Measurements from ENCODE around the gene ARL3.

ARL3 gene

GRCh38 chr10:102714621-102715455 lies 641 bp upstream of the ARL3 start, which contains the start of gene SFXN2:
Gene SFXN2, plus strand, starts transcription at chr10:102714636. Its CDS starts 12,001 bp downstream, at chr10:102726637.
- peak; percentile 27 for ATAC-seq
- TF ChIP-seq ZFP3 (CRISPR knock-in tag; IDR thresholded peaks at IDR 0.05) (no peak), TCF4 (CRISPR knock-in tag; IDR thresholded peaks at IDR 0.05; ENCODE audit: borderline replicate concordance) (no peak), SNAI2 (CRISPR knock-in tag; IDR thresholded peaks at IDR 0.05) (no peak), ZNF70 (CRISPR knock-in tag; IDR thresholded peaks at IDR 0.05) (no peak), OSR1 (CRISPR knock-in tag; IDR thresholded peaks at IDR 0.05) (no peak), ARNTL (CRISPR knock-in tag; IDR thresholded peaks at IDR 0.05; ENCODE audit: borderline replicate concordance, low read depth) (no peak), GLIS3 (CRISPR knock-in tag; IDR thresholded peaks at IDR 0.05) (no peak), TSHZ2 (CRISPR knock-in tag; IDR thresholded peaks at IDR 0.05) (no peak), ZFP30 (CRISPR knock-in tag; IDR thresholded peaks at IDR 0.05) (no peak), ESRRG (CRISPR knock-in tag; IDR thresholded peaks at IDR 0.05) (no peak), TOX (CRISPR knock-in tag; IDR thresholded peaks at IDR 0.05; ENCODE audit: borderline replicate concordance) (no peak), POU6F1 (CRISPR knock-in tag; IDR thresholded peaks at IDR 0.05; ENCODE audit: borderline replicate concordance, low read depth) (no peak), ISL1 (CRISPR knock-in tag; IDR thresholded peaks at IDR 0.05) (no peak), BACH2 (CRISPR knock-in tag; IDR thresholded peaks at IDR 0.05; ENCODE audit: borderline replicate concordance) (no peak), CSDC2 (CRISPR knock-in tag; IDR thresholded peaks at IDR 0.05) (no peak), ZC3H10 (CRISPR knock-in tag; IDR thresholded peaks at IDR 0.05) (no peak), PPARA (CRISPR knock-in tag; IDR thresholded peaks at IDR 0.05; ENCODE audit: borderline replicate concordance) (no peak), RARB (CRISPR knock-in tag; IDR thresholded peaks at IDR 0.05) (no peak), CREB5 (CRISPR knock-in tag; IDR thresholded peaks at IDR 0.05; ENCODE audit: low read depth) (no peak)

GRCh38 chr10:102713539-102713813 lies 721 bp downstream of the ARL3 start:
- TF ChIP-seq BACH2 (CRISPR knock-in tag; IDR thresholded peaks at IDR 0.05; ENCODE audit: borderline replicate concordance), result no peak
- TF ChIP-seq ZNF8 (CRISPR knock-in tag; IDR thresholded peaks at IDR 0.05), result no peak
- TF ChIP-seq CREB5 (CRISPR knock-in tag; IDR thresholded peaks at IDR 0.05; ENCODE audit: low read depth), result no peak
- no peak for TF ChIP-seq OSR1 (CRISPR knock-in tag; IDR thresholded peaks at IDR 0.05)
- no peak for TF ChIP-seq CSRNP3 (CRISPR knock-in tag; IDR thresholded peaks at IDR 0.05)
- no peak for TF ChIP-seq PPARA (CRISPR knock-in tag; IDR thresholded peaks at IDR 0.05; ENCODE audit: borderline replicate concordance)
- TF ChIP-seq GLIS3 (CRISPR knock-in tag; IDR thresholded peaks at IDR 0.05), result no peak
- no peak for TF ChIP-seq TCF4 (CRISPR knock-in tag; IDR thresholded peaks at IDR 0.05; ENCODE audit: borderline replicate concordance)
- ATAC-seq, result peak; percentile 74

Measured in SK-N-SH treated with all-trans-retinoic acid at 6 μM for 48 hours (cell line).